Type B pancreatic cell (in vitro differentiated cells): ENCODE data around the gene TEKT3. TPM values are rescaled to one million over a fixed set of nuclear protein-coding genes. Genes with fewer than 3 reads are reported as not detected.
A peak's percentile ranks its signal among the peaks of the same experiment; 100 is the strongest.

ENCODE experiments used
- DNase-seq: peaks from one replicate; pipeline ENCODE4 v3.0.0; 2021; ENCODE audit warnings: mixed read lengths; ENCODE audit not compliant: unreplicated experiment; ENCODE audit errors: extremely low spot score
- H3K27ac Mint-ChIP-seq: 2 replicates; pipeline ENCODE4 v1.8.0; 2021; ENCODE audit warnings: mild to moderate bottlenecking, mixed read lengths
- H3K27me3 Mint-ChIP-seq: 2 replicates; pipeline ENCODE4 v1.8.0; 2021; ENCODE audit warnings: mixed read lengths
- H3K36me3 Mint-ChIP-seq: 2 replicates; pipeline ENCODE4 v1.8.0; 2021; ENCODE audit warnings: mixed read lengths
- H3K4me1 Mint-ChIP-seq: one replicate; pipeline ENCODE4 v1.8.0; 2021; ENCODE audit warnings: mixed read lengths; ENCODE audit not compliant: unreplicated experiment
- H3K4me3 Mint-ChIP-seq: 2 replicates; pipeline ENCODE4 v1.8.0; 2021; ENCODE audit warnings: mild to moderate bottlenecking, mixed read lengths
- H3K9me3 Mint-ChIP-seq: 2 replicates; pipeline ENCODE4 v1.8.0; 2021; ENCODE audit warnings: mixed read lengths
- total RNA-seq: library from RNA; stranded (reverse); gene quantifications from 2 replicates; pipeline ENCODE4 v1.2.1, GENCODE V29; 2021; ENCODE audit warnings: low replicate concordance
- TF ChIP-seq, protein P1 (sequence below): fragments of 200-600 bp; sonication (generic); conservative IDR thresholded peaks from 2 replicates; pipeline ENCODE4 v1.5.0; 2021; ENCODE audit warnings: antibody characterized with exemption, mild to moderate bottlenecking

TEKT3 gene
- total RNA-seq, 1 donor from 2014 or later: 0.56 TPM

DNA sequence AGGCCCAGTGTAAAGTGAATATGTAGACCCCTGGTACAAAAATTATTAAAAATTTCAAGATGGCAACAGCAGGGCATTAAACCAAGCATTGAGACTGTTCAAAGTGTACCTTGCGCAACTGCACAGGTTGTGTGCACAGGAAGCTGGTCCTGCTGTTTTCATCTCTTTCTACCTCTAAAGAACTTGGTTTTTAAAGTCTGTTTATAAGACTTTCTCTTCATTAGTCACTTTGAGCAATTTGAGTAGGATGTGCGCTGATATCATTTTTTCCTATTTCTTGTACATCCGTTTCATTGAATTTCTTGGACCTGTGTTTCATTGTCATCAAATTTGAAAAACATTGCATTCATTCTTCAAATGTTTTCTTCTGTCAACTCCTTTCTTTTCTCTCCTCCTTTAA is 59.5 kb downstream of the TEKT3 start:
- Mint-ChIP-seq H3K27me3 (peaks cover 9% of the 10 kb centered on the region), H3K27ac (no peak overlapping the region), H3K9me3 (no peaks in the 10 kb centered on the region), H3K36me3 (no peaks in the 10 kb centered on the region), H3K4me1 (peaks cover 5% of the 10 kb centered on the region), H3K4me3 (no peak overlapping the region)
- DNase-seq: no peak
- TF ChIP-seq, protein P1, sequence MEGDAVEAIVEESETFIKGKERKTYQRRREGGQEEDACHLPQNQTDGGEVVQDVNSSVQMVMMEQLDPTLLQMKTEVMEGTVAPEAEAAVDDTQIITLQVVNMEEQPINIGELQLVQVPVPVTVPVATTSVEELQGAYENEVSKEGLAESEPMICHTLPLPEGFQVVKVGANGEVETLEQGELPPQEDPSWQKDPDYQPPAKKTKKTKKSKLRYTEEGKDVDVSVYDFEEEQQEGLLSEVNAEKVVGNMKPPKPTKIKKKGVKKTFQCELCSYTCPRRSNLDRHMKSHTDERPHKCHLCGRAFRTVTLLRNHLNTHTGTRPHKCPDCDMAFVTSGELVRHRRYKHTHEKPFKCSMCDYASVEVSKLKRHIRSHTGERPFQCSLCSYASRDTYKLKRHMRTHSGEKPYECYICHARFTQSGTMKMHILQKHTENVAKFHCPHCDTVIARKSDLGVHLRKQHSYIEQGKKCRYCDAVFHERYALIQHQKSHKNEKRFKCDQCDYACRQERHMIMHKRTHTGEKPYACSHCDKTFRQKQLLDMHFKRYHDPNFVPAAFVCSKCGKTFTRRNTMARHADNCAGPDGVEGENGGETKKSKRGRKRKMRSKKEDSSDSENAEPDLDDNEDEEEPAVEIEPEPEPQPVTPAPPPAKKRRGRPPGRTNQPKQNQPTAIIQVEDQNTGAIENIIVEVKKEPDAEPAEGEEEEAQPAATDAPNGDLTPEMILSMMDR: no peak

DNA sequence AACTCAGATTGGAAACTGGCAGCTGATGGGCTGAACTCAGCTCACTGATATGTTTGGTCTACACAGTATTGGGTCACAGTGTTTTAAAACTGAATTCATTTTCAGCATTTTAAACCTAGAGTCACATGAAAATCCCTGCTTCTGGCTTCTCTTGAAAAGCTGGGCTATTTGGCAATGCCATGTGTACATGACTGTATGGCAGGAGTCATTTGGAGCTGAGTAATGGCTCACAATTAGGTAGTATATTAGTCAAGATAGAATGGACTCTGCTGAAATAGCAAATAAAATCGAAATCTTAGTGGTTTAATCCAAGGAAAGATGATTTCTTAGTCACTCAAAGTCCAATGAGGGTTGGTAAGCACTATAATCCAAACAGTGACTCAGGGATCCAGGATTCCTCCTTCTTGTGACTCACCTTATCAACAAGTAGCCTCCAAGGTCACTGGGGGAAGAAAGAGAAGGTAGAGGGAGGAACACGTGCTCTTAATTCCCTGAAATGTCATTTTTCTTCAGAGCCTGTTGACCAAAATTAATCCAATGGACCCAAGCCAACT is 62.4 kb downstream of the TEKT3 start:
- no peaks in the 10 kb centered on the region for H3K36me3 Mint-ChIP-seq
- H3K4me3 Mint-ChIP-seq: no peak overlapping the region
- TF ChIP-seq, protein P1: no peak
- H3K4me1 Mint-ChIP-seq: peaks cover 5% of the 10 kb centered on the region
- DNase-seq: no peak
- H3K27ac Mint-ChIP-seq: no peak overlapping the region
- no peaks in the 10 kb centered on the region for H3K9me3 Mint-ChIP-seq
- peaks cover 9% of the 10 kb centered on the region for H3K27me3 Mint-ChIP-seq

DNA sequence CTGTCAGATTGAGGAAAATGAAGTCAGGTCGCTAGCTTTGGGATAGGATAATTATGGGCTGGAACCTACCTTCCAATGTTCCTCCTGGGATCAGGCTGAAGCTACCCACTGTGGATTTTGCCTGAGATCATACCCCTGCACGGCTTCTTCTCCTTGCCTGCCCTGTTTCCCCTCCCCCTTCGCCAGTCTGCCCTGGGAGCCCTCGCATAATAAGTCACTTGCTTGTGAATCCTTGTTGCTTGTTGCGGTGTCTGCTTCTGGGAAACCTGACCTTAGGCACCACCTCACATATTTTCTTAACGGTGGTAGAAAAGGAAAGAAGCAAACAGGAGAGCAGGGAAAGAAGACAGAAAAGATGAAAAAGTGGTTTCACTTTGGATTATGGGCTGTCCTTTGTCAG is 63.0 kb downstream of the TEKT3 start:
- Mint-ChIP-seq H3K9me3 (no peaks in the 10 kb centered on the region), H3K27me3 (peaks cover 9% of the 10 kb centered on the region), H3K4me3 (peak overlapping the region; percentile 65), H3K27ac (no peak overlapping the region), H3K4me1 (peaks cover 5% of the 10 kb centered on the region), H3K36me3 (no peaks in the 10 kb centered on the region)
- no peak for DNase-seq
- TF ChIP-seq, protein P1: no peak

DNA sequence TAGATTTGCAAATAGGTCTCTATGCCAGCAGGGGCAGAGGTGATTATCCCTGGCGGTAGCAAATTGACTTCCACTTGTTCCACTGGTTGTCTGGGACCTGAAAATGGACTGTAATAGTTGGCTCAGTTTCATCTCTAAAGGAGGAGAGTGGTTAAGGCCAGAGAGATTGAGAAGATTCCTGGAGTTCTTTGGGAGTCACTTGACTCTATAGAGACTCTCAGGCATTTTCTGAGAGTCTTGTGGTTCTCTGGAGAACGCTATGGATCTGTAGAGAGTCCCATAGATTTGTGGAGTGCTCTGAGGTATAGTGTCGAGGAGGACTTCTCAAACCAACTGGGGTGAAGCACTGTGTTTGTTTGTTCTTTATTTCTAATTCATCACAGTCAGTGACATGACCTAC is 67.4 kb downstream of the TEKT3 start:
- no peak overlapping the region for H3K4me3 Mint-ChIP-seq
- TF ChIP-seq, protein P1: no peak
- no peaks in the 10 kb centered on the region for H3K9me3 Mint-ChIP-seq
- H3K27ac Mint-ChIP-seq: no peak overlapping the region
- DNase-seq: no peak
- peaks cover 12% of the 10 kb centered on the region for H3K4me1 Mint-ChIP-seq
- peaks cover 17% of the 10 kb centered on the region for H3K27me3 Mint-ChIP-seq
- H3K36me3 Mint-ChIP-seq: no peaks in the 10 kb centered on the region

DNA sequence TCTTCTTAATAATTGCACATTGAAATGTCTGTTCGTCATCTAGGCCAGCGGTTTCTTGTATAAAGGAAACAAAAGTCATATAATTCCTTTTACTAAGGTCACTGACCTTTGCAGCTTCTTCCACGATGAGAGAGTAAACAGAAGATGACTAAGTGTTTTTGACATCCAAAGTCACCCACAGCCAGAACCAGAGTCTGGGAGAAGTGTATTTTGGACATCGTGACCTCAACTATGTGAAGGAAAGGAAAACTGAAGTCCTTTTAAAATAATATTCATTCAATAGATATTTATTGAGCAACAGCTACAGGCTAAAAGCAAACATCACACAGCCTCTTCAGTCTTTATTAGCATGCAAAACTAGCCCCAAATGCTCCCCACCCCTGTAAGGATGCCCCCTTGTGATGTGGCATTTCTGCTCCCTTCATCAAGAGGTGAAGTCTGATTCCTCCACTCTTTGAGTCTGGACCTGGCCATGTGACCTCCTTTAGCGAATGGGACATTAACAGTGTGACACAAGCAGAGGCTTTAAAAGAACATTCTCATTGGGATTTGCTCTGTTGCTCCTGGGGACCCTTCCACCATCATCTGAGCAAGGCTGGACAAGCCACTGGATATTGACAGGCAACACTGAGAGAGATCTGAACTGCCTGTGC is 68.1 kb downstream of the TEKT3 start:
- Mint-ChIP-seq H3K4me3 (no peak overlapping the region), H3K9me3 (no peaks in the 10 kb centered on the region), H3K36me3 (no peaks in the 10 kb centered on the region), H3K27me3 (peaks cover 22% of the 10 kb centered on the region), H3K27ac (no peak overlapping the region), H3K4me1 (peaks cover 9% of the 10 kb centered on the region)
- TF ChIP-seq, protein P1: no peak
- DNase-seq: no peak
